CD4-positive, alpha-beta memory T cell (primary cell): Measurements from ENCODE around the gene PTPRB. TPM values are rescaled to one million over a fixed set of nuclear protein-coding genes. Genes with fewer than 3 reads are reported as not detected.
A peak's percentile ranks its signal among the peaks of the same experiment; 100 is the strongest.

ENCODE experiments used
- CTCF ChIA-PET: fragments of 350-600 bp; sonication (Branson Sonifier 250); formaldehyde crosslinking; loops from one replicate; lab custom pipeline; 2021; ENCODE audit warnings: inconsistent platforms; ENCODE audit not compliant: partially characterized antibody; lab: Charles Lee
- POLR2A ChIA-PET: fragments of 350-600 bp; sonication (Branson Sonifier 250); formaldehyde crosslinking; loops from one replicate; lab custom pipeline; 2021; ENCODE audit not compliant: partially characterized antibody; lab: Charles Lee
- DNase-seq, 5 donors: peaks; one replicate each; pipeline versions ENCODE4 v3.0.0 to v3.0.0-alpha.2; 2020 to 2022; ENCODE audit warnings: mixed read lengths in 1 of 5
- H3K27ac ChIP-seq: one replicate; pipeline ENCODE4 v1.7.0; 2013; ENCODE audit warnings: low read depth, low read length
- H3K27me3 ChIP-seq: 2 replicates; pipeline ENCODE4 v1.7.0; 2013; ENCODE audit warnings: mild to moderate bottlenecking, low read length, moderate library complexity; ENCODE audit not compliant: insufficient read depth
- H3K36me3 ChIP-seq: 2 replicates; pipeline ENCODE4 v1.7.0; 2013; ENCODE audit warnings: mild to moderate bottlenecking, low read length, moderate library complexity; ENCODE audit not compliant: insufficient read depth
- H3K4me1 ChIP-seq: 2 replicates; pipeline ENCODE4 v1.7.0; 2013; ENCODE audit warnings: mild to moderate bottlenecking, low read length, moderate library complexity; ENCODE audit not compliant: insufficient read depth
- H3K4me3 ChIP-seq, 2 donors: one replicate each; pipeline ENCODE4 v1.7.0; 2013; ENCODE audit warnings: low read length in 2 of 2, mild to moderate bottlenecking in 1 of 2
- H3K9me3 ChIP-seq, 2 donors: one replicate each; pipeline ENCODE4 v1.7.0; 2013; ENCODE audit warnings: low read length in 2 of 2, control low read depth in 1 of 2; ENCODE audit not compliant: control insufficient read depth in 1 of 2
- H3K27ac Mint-ChIP-seq, 7 donors: one replicate each; pipeline ENCODE4 v1.8.0; 2020 to 2021; ENCODE audit warnings: mixed read lengths in 7 of 7, mild to moderate bottlenecking in 6 of 7, inconsistent platforms in 3 of 7, moderate library complexity in 3 of 7
- H3K27me3 Mint-ChIP-seq, 2 donors: one replicate each; pipeline ENCODE4 v1.8.0; 2020 to 2021; ENCODE audit warnings: mixed read lengths in 2 of 2
- H3K36me3 Mint-ChIP-seq, 2 donors: one replicate each; pipeline ENCODE4 v1.8.0; 2020 to 2021; ENCODE audit warnings: mixed read lengths in 2 of 2, inconsistent platforms in 1 of 2, mild to moderate bottlenecking in 1 of 2
- H3K4me1 Mint-ChIP-seq, 4 donors: one replicate each; pipeline ENCODE4 v1.8.0; 2020 to 2021; ENCODE audit warnings: mixed read lengths in 4 of 4, mild to moderate bottlenecking in 1 of 4
- H3K4me3 Mint-ChIP-seq, 8 donors: one replicate each; pipeline ENCODE4 v1.8.0; 2020 to 2021; ENCODE audit warnings: mixed read lengths in 8 of 8, mild to moderate bottlenecking in 7 of 8, moderate library complexity in 6 of 8, inconsistent platforms in 3 of 8
- H3K9me3 Mint-ChIP-seq, 8 donors: one replicate each; pipeline ENCODE4 v1.8.0; 2020 to 2021; ENCODE audit warnings: mixed read lengths in 8 of 8, mild to moderate bottlenecking in 5 of 8, inconsistent platforms in 3 of 8, moderate library complexity in 1 of 8
- intact Hi-C: fragments of 100-400 bp; cut with micrococcal nuclease; formaldehyde crosslinking; loops from one replicate; pipeline ENCODE4 v1.15.1; 2023
- polyA plus RNA-seq, 2 donors: library from polyadenylated mRNA; unstranded; fragments of 300-500 nt; fragmentation: Illumina TruSeq; gene quantifications; one replicate each; pipeline ENCODE4 v1.2.3, GENCODE V29; 2021
- total RNA-seq, 2 experiments: library from RNA; stranded (reverse); gene quantifications; one replicate each; pipeline ENCODE4 v1.2.3, GENCODE V29; 2021

The PTPRB gene
- total and polyA plus RNA-seq, 4 experiments from 2014 or later, result not detected

- Histone ChIP-seq H3K27ac (no peak overlapping the region), H3K36me3 (no peaks in the 10 kb centered on the region), H3K4me1 (no peaks in the 10 kb centered on the region), H3K4me3 (no peak overlapping the region), H3K27me3 (no peaks in the 10 kb centered on the region), H3K9me3 (no peaks in the 10 kb centered on the region)
- no peaks in the 10 kb centered on the region for H3K36me3 Mint-ChIP-seq
- peaks cover 7 to 18% of the 10 kb centered on the region in 2 donors for H3K27me3 Mint-ChIP-seq
- POLR2A ChIA-PET, result interaction anchor here (0.5 to 1.1 kb wide), 2 partner anchors 80 to 697 kb away, joined by 3 to 4 read pairs; no protein-coding TSS in a partner anchor
- H3K4me3 Mint-ChIP-seq, result no peak overlapping the region
- peak in 4 of 5 donors; percentile 38 to 47 (median 42) for DNase-seq
- H3K27ac Mint-ChIP-seq, result no peak overlapping the region
- intact Hi-C loops, result loop anchor here (1.0 to 5.0 kb wide), 4 partner anchors 154 to 1219 kb away; partner anchors contain the start of gene YEATS4
- no peaks in the 10 kb centered on the region for H3K9me3 Mint-ChIP-seq
- no peaks in the 10 kb centered on the region for H3K4me1 Mint-ChIP-seq
- CTCF ChIA-PET, result interaction anchor here (0.6 to 6.4 kb wide), 15 partner anchors 8 to 1219 kb away, joined by 3 to 126 read pairs (median 4); no protein-coding TSS in a partner anchor
These were observed 60.6 kb downstream of the PTPRB start for GRCh38 chr12:70576341-70577282.

DNA sequence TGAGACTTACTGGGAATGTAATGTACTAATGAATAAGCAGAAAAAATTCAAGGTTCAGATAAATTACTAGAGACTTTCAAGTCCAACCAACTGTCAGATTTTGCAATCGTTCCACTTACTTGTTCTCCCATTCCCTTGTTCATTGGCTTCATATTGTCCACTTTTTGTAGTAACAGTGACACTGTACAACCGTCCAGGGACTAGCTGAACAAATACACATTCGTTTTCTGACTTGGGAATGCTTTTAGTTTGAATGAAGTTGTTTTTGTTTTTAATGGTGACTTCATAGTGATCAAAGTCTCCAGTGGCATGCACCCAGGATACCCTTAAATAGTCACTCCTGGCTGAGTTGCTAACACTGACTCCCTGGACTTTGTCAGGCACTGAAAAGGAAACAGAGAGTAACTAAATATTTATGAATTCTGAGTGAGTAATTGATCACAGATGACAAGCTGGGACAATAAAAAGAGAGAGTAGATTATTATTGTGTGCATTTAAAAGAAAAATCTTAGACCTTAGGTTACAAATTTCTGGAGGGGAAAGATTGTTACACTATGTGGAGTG is 65.4 kb downstream of the PTPRB start:
- no peaks in the 10 kb centered on the region for H3K4me1 ChIP-seq
- no peak overlapping the region for H3K4me3 Mint-ChIP-seq
- H3K36me3 Mint-ChIP-seq, result no peaks in the 10 kb centered on the region
- DNase-seq, result no peak
- H3K27me3 Mint-ChIP-seq, result peaks cover 8 to 11% of the 10 kb centered on the region in 2 donors
- H3K36me3 ChIP-seq, result no peaks in the 10 kb centered on the region
- ChIA-PET POLR2A (no interaction called here), CTCF (interaction anchor here (6.4 kb wide), 1 partner anchor 671 kb away, joined by 126 read pairs; no protein-coding TSS in a partner anchor)
- no peaks in the 10 kb centered on the region for H3K9me3 ChIP-seq
- no peaks in the 10 kb centered on the region for H3K4me1 Mint-ChIP-seq
- intact Hi-C loops, result no loop called here
- H3K27ac Mint-ChIP-seq, result no peak overlapping the region
- H3K27ac ChIP-seq, result no peak overlapping the region
- H3K4me3 ChIP-seq, result no peak overlapping the region
- no peaks in the 10 kb centered on the region for H3K27me3 ChIP-seq
- no peaks in the 10 kb centered on the region for H3K9me3 Mint-ChIP-seq

- CTCF ChIA-PET, result interaction anchor here (6.4 kb wide), 1 partner anchor 670 kb away, joined by 126 read pairs; no protein-coding TSS in a partner anchor
- POLR2A ChIA-PET, result no interaction called here
- Mint-ChIP-seq H3K4me1 (no peaks in the 10 kb centered on the region), H3K36me3 (no peaks in the 10 kb centered on the region), H3K27ac (no peak overlapping the region), H3K4me3 (no peak overlapping the region), H3K27me3 (peaks cover 5 to 8% of the 10 kb centered on the region in 2 donors), H3K9me3 (no peaks in the 10 kb centered on the region)
- Histone ChIP-seq H3K36me3 (no peaks in the 10 kb centered on the region), H3K4me3 (no peak overlapping the region), H3K4me1 (no peaks in the 10 kb centered on the region), H3K27me3 (no peaks in the 10 kb centered on the region), H3K27ac (no peak overlapping the region), H3K9me3 (no peaks in the 10 kb centered on the region)
- no peak for DNase-seq
- intact Hi-C loops, result no loop called here
These were observed 66.2 kb downstream of the PTPRB start for GRCh38 chr12:70571029-70571428.

DNA sequence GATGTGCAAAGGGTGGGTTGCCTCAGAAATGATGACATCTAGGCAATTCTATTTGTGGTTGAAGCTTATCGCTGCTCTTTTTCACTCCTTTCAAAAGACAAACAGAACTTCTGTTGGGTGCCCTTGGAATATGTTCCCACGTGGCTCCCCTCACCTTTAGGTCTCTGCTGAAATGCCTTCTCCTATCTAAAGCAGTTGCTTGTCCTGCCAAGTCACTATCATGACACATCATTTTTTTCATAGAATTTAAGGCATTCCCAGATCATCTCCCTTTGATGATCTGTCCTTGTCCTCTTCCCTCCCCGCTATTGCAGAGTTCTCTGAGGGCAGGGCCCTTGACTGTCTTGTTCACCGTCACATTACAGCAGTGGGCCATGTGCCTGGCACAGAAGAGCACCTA is 75.7 kb downstream of the PTPRB start:
- intact Hi-C loops, result no loop called here
- CTCF ChIA-PET, result interaction anchor here (0.9 to 2.5 kb wide), 3 partner anchors 11 to 662 kb away, joined by 3 to 7 read pairs (median 3); no protein-coding TSS in a partner anchor
- Histone ChIP-seq H3K4me1 (no peaks in the 10 kb centered on the region), H3K27ac (no peak overlapping the region), H3K4me3 (no peak overlapping the region), H3K36me3 (no peaks in the 10 kb centered on the region), H3K27me3 (no peaks in the 10 kb centered on the region), H3K9me3 (no peaks in the 10 kb centered on the region)
- no peak overlapping the region for H3K4me3 Mint-ChIP-seq
- peaks cover 2% of the 10 kb centered on the region in 2 donors for H3K27me3 Mint-ChIP-seq
- H3K36me3 Mint-ChIP-seq, result no peaks in the 10 kb centered on the region
- no peaks in the 10 kb centered on the region for H3K4me1 Mint-ChIP-seq
- POLR2A ChIA-PET, result no interaction called here
- DNase-seq, result no peak
- H3K27ac Mint-ChIP-seq, result no peak overlapping the region
- no peaks in the 10 kb centered on the region for H3K9me3 Mint-ChIP-seq

DNA sequence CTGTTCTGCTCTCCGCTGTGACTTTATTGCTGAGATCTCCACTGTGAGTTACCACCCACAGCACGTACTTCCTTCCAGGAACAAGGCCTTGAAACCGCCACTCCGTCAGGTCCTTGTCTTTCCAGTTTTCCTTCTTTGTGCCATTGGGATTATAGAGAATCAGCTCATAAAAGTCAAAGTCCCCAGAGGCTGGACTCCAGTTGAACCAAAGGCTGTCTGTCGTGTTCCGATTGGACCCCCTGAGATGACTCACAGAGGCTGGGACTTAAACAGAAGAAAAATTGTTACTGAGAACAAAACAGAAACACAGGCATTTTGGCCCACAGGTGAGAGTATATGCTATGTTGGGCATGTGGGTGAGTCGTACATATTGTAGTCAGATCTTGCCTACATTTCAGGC is 76.6 kb downstream of the PTPRB start:
- H3K27me3 Mint-ChIP-seq, result peaks cover under 1 to 2% of the 10 kb centered on the region in 2 donors

DNA sequence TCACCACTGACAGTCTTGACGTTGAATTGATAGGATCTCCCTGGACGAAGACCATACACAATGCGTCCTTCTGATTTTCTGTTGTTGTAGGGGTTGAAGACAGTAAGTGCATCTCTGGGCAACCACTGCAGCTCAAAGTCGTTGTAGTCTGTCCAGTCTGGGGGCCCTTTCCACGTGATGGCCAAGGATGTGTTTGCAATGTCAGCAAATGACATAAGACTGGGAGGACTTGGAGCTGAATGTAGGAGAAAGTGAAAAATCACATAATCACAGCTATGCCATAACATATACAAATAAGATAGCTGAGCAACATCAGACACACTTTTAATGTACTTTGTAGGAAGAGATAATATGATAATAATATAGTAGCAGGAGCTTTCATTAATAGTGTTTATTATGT is 77.8 kb downstream of the PTPRB start:
- CTCF ChIA-PET, result interaction anchor here (0.7 kb wide), 1 partner anchor 78 kb away, joined by 3 read pairs; no protein-coding TSS in a partner anchor
- Mint-ChIP-seq H3K27ac (no peak overlapping the region), H3K27me3 (peaks cover 0 to 2% of the 10 kb centered on the region in 2 donors), H3K4me3 (no peak overlapping the region), H3K9me3 (no peaks in the 10 kb centered on the region), H3K36me3 (no peaks in the 10 kb centered on the region), H3K4me1 (no peaks in the 10 kb centered on the region)
- Histone ChIP-seq H3K36me3 (no peaks in the 10 kb centered on the region), H3K4me1 (no peaks in the 10 kb centered on the region), H3K4me3 (no peak overlapping the region), H3K9me3 (no peaks in the 10 kb centered on the region), H3K27ac (no peak overlapping the region), H3K27me3 (no peaks in the 10 kb centered on the region)
- intact Hi-C loops, result no loop called here
- POLR2A ChIA-PET, result no interaction called here
- no peak for DNase-seq

More for the DNA sequence above, 76.6 kb downstream of the PTPRB start:
- no peaks in the 10 kb centered on the region for H3K36me3 Mint-ChIP-seq
- H3K27ac Mint-ChIP-seq, result no peak overlapping the region
- Histone ChIP-seq H3K9me3 (no peaks in the 10 kb centered on the region), H3K27me3 (no peaks in the 10 kb centered on the region), H3K4me1 (no peaks in the 10 kb centered on the region), H3K4me3 (no peak overlapping the region), H3K27ac (no peak overlapping the region), H3K36me3 (no peaks in the 10 kb centered on the region)
- H3K4me1 Mint-ChIP-seq, result no peaks in the 10 kb centered on the region
- H3K4me3 Mint-ChIP-seq, result no peak overlapping the region
- no peak for DNase-seq
- CTCF ChIA-PET, result interaction anchor here (0.9 kb wide), 1 partner anchor 661 kb away, joined by 3 read pairs; no protein-coding TSS in a partner anchor
- intact Hi-C loops, result no loop called here
- POLR2A ChIA-PET, result no interaction called here
- no peaks in the 10 kb centered on the region for H3K9me3 Mint-ChIP-seq
